CD4-positive, alpha-beta memory T cell (primary cell): ENCODE measurements around the gene CLIP3. TPM values are rescaled to one million over a fixed set of nuclear protein-coding genes. Genes with fewer than 3 reads are reported as not detected.

ENCODE experiments used
- CTCF ChIA-PET: fragments of 350-600 bp; sonication (Branson Sonifier 250); formaldehyde crosslinking; loops from one replicate; lab custom pipeline; 2021; ENCODE audit warnings: inconsistent platforms; ENCODE audit not compliant: partially characterized antibody; lab: Charles Lee
- POLR2A ChIA-PET: fragments of 350-600 bp; sonication (Branson Sonifier 250); formaldehyde crosslinking; loops from one replicate; lab custom pipeline; 2021; ENCODE audit not compliant: partially characterized antibody; lab: Charles Lee
- DNase-seq, 5 donors: peaks; one replicate each; pipeline versions ENCODE4 v3.0.0 to v3.0.0-alpha.2; 2020 to 2022; ENCODE audit warnings: mixed read lengths in 1 of 5
- H3K27ac ChIP-seq: one replicate; pipeline ENCODE4 v1.7.0; 2013; ENCODE audit warnings: low read depth, low read length
- H3K27me3 ChIP-seq: 2 replicates; pipeline ENCODE4 v1.7.0; 2013; ENCODE audit warnings: mild to moderate bottlenecking, low read length, moderate library complexity; ENCODE audit not compliant: insufficient read depth
- H3K36me3 ChIP-seq: 2 replicates; pipeline ENCODE4 v1.7.0; 2013; ENCODE audit warnings: mild to moderate bottlenecking, low read length, moderate library complexity; ENCODE audit not compliant: insufficient read depth
- H3K4me1 ChIP-seq: 2 replicates; pipeline ENCODE4 v1.7.0; 2013; ENCODE audit warnings: mild to moderate bottlenecking, low read length, moderate library complexity; ENCODE audit not compliant: insufficient read depth
- H3K4me3 ChIP-seq, 2 donors: one replicate each; pipeline ENCODE4 v1.7.0; 2013; ENCODE audit warnings: low read length in 2 of 2, mild to moderate bottlenecking in 1 of 2
- H3K9me3 ChIP-seq, 2 donors: one replicate each; pipeline ENCODE4 v1.7.0; 2013; ENCODE audit warnings: low read length in 2 of 2, control low read depth in 1 of 2; ENCODE audit not compliant: control insufficient read depth in 1 of 2
- H3K27ac Mint-ChIP-seq, 7 donors: one replicate each; pipeline ENCODE4 v1.8.0; 2020 to 2021; ENCODE audit warnings: mixed read lengths in 7 of 7, mild to moderate bottlenecking in 6 of 7, inconsistent platforms in 3 of 7, moderate library complexity in 3 of 7
- H3K27me3 Mint-ChIP-seq, 2 donors: one replicate each; pipeline ENCODE4 v1.8.0; 2020 to 2021; ENCODE audit warnings: mixed read lengths in 2 of 2
- H3K36me3 Mint-ChIP-seq, 2 donors: one replicate each; pipeline ENCODE4 v1.8.0; 2020 to 2021; ENCODE audit warnings: mixed read lengths in 2 of 2, inconsistent platforms in 1 of 2, mild to moderate bottlenecking in 1 of 2
- H3K4me1 Mint-ChIP-seq, 4 donors: one replicate each; pipeline ENCODE4 v1.8.0; 2020 to 2021; ENCODE audit warnings: mixed read lengths in 4 of 4, mild to moderate bottlenecking in 1 of 4
- H3K4me3 Mint-ChIP-seq, 8 donors: one replicate each; pipeline ENCODE4 v1.8.0; 2020 to 2021; ENCODE audit warnings: mixed read lengths in 8 of 8, mild to moderate bottlenecking in 7 of 8, moderate library complexity in 6 of 8, inconsistent platforms in 3 of 8
- H3K9me3 Mint-ChIP-seq, 8 donors: one replicate each; pipeline ENCODE4 v1.8.0; 2020 to 2021; ENCODE audit warnings: mixed read lengths in 8 of 8, mild to moderate bottlenecking in 5 of 8, inconsistent platforms in 3 of 8, moderate library complexity in 1 of 8
- intact Hi-C: fragments of 100-400 bp; cut with micrococcal nuclease; formaldehyde crosslinking; loops from one replicate; pipeline ENCODE4 v1.15.1; 2023
- polyA plus RNA-seq, 2 donors: library from polyadenylated mRNA; unstranded; fragments of 300-500 nt; fragmentation: Illumina TruSeq; gene quantifications; one replicate each; pipeline ENCODE4 v1.2.3, GENCODE V29; 2021
- total RNA-seq, 2 experiments: library from RNA; stranded (reverse); gene quantifications; one replicate each; pipeline ENCODE4 v1.2.3, GENCODE V29; 2021

Gene CLIP3
- total and polyA plus RNA-seq, 4 experiments from 2014 or later, result 0.37 to 2.4 (median 2.0) TPM

- intact Hi-C loops, result no loop called here
- DNase-seq, result no peak
- H3K27ac ChIP-seq, result no peak overlapping the region
- H3K27me3 ChIP-seq, result no peaks in the 10 kb centered on the region
- no peaks in the 10 kb centered on the region for H3K36me3 ChIP-seq
- peaks cover 10% of the 10 kb centered on the region for H3K4me1 ChIP-seq
- CTCF ChIA-PET, result interaction anchor here (0.7 kb wide), 1 partner anchor 1282 kb away, joined by 3 read pairs; no protein-coding TSS in a partner anchor
- POLR2A ChIA-PET, result interaction anchor here (0.7 kb wide), 1 partner anchor 24 kb away, joined by 4 read pairs; the partner anchor contains the start of gene THAP8
- no peak overlapping the region for H3K4me3 ChIP-seq
- Mint-ChIP-seq H3K27ac (no peak overlapping the region), H3K9me3 (no peaks in the 10 kb centered on the region), H3K4me1 (peaks cover 10 to 28% (median 19%) of the 10 kb centered on the region in 4 donors), H3K4me3 (no peak overlapping the region), H3K27me3 (peaks cover 0 to 2% of the 10 kb centered on the region in 2 donors), H3K36me3 (peaks cover 14 to 26% of the 10 kb centered on the region in 2 donors)
- H3K9me3 ChIP-seq, result no peaks in the 10 kb centered on the region
These were observed 2.2 kb downstream of the CLIP3 start for GRCh38 chr19:36030264-36031148.

- Mint-ChIP-seq H3K4me3 (no peak overlapping the region), H3K4me1 (peaks cover 0 to 10% (median 5%) of the 10 kb centered on the region in 4 donors), H3K27me3 (peaks cover 0 to 2% of the 10 kb centered on the region in 2 donors), H3K27ac (peak overlapping the region in 1 of 7 donors; percentile 66), H3K9me3 (no peaks in the 10 kb centered on the region), H3K36me3 (peaks cover 19% of the 10 kb centered on the region in 2 donors)
- Histone ChIP-seq H3K9me3 (no peaks in the 10 kb centered on the region), H3K27me3 (no peaks in the 10 kb centered on the region), H3K4me3 (no peak overlapping the region), H3K27ac (no peak overlapping the region), H3K4me1 (no peaks in the 10 kb centered on the region), H3K36me3 (peaks cover 9% of the 10 kb centered on the region)
- ChIA-PET POLR2A (no interaction called here), CTCF (no interaction called here)
- intact Hi-C loops, result no loop called here
- DNase-seq, result no peak
These were observed 4.2 kb downstream of the CLIP3 start for GRCh38 chr19:36028313-36029041.

GRCh38 chr19:36027696-36028095 lies 5.0 kb downstream of the CLIP3 start:
- Mint-ChIP-seq H3K9me3 (no peaks in the 10 kb centered on the region), H3K4me1 (peaks cover 2 to 10% (median 4%) of the 10 kb centered on the region in 4 donors)
- CTCF ChIA-PET, result no interaction called here

GRCh38 chr19:36026091-36026876 lies 6.4 kb downstream of the CLIP3 start:
- POLR2A ChIA-PET, result interaction anchor here (1.1 kb wide), 1 partner anchor 28 kb away, joined by 4 read pairs; the partner anchor contains the start of gene THAP8
- Mint-ChIP-seq H3K4me3 (no peak overlapping the region), H3K4me1 (peaks cover 0 to 2% (median 0%) of the 10 kb centered on the region in 4 donors), H3K27me3 (no peaks in the 10 kb centered on the region), H3K36me3 (peaks cover 22 to 23% of the 10 kb centered on the region in 2 donors), H3K9me3 (no peaks in the 10 kb centered on the region), H3K27ac (no peak overlapping the region)
- Histone ChIP-seq H3K4me1 (no peaks in the 10 kb centered on the region), H3K27me3 (no peaks in the 10 kb centered on the region), H3K4me3 (no peak overlapping the region), H3K9me3 (no peaks in the 10 kb centered on the region), H3K36me3 (peaks cover 14% of the 10 kb centered on the region), H3K27ac (no peak overlapping the region)
- intact Hi-C loops, result no loop called here
- CTCF ChIA-PET, result no interaction called here
- DNase-seq, result no peak

More at GRCh38 chr19:36027696-36028095, 5.0 kb downstream of the CLIP3 start:
- intact Hi-C loops, result no loop called here
- no peaks in the 10 kb centered on the region for H3K4me1 ChIP-seq
- no peaks in the 10 kb centered on the region for H3K27me3 ChIP-seq
- peaks cover 23 to 24% of the 10 kb centered on the region in 2 donors for H3K36me3 Mint-ChIP-seq
- no peak overlapping the region for H3K4me3 ChIP-seq
- peaks cover 0 to 2% of the 10 kb centered on the region in 2 donors for H3K27me3 Mint-ChIP-seq
- no peak overlapping the region for H3K4me3 Mint-ChIP-seq
- POLR2A ChIA-PET, result interaction anchor here (1.1 kb wide), 1 partner anchor 26 kb away, joined by 4 read pairs; the partner anchor contains the start of gene THAP8
- H3K9me3 ChIP-seq, result no peaks in the 10 kb centered on the region
- DNase-seq, result no peak
- no peak overlapping the region for H3K27ac ChIP-seq
- no peak overlapping the region for H3K27ac Mint-ChIP-seq
- peaks cover 14% of the 10 kb centered on the region for H3K36me3 ChIP-seq

GRCh38 chr19:36025541-36025940 lies 7.1 kb downstream of the CLIP3 start:
- CTCF ChIA-PET, result no interaction called here
- no peaks in the 10 kb centered on the region for H3K27me3 ChIP-seq

GRCh38 chr19:36023432-36023831 lies 9.2 kb downstream of the CLIP3 start:
- no peak overlapping the region for H3K4me3 ChIP-seq
- no peaks in the 10 kb centered on the region for H3K9me3 Mint-ChIP-seq
- peak overlapping the region in 1 of 7 donors; percentile 68 for H3K27ac Mint-ChIP-seq
- ChIA-PET POLR2A (no interaction called here), CTCF (no interaction called here)
- H3K27me3 ChIP-seq, result no peaks in the 10 kb centered on the region
- H3K27me3 Mint-ChIP-seq, result no peaks in the 10 kb centered on the region
- no peak overlapping the region for H3K4me3 Mint-ChIP-seq
- peaks cover 0 to 2% (median 0%) of the 10 kb centered on the region in 4 donors for H3K4me1 Mint-ChIP-seq
- no peak for DNase-seq
- H3K4me1 ChIP-seq, result no peaks in the 10 kb centered on the region
- H3K36me3 ChIP-seq, result peaks cover 14% of the 10 kb centered on the region
- intact Hi-C loops, result no loop called here
- no peak overlapping the region for H3K27ac ChIP-seq
- peaks cover 14 to 18% of the 10 kb centered on the region in 2 donors for H3K36me3 Mint-ChIP-seq
- H3K9me3 ChIP-seq, result no peaks in the 10 kb centered on the region

More at GRCh38 chr19:36025541-36025940, 7.1 kb downstream of the CLIP3 start:
- no peaks in the 10 kb centered on the region for H3K4me1 ChIP-seq
- no peak overlapping the region for H3K27ac ChIP-seq
- DNase-seq, result no peak
- peaks cover 20 to 21% of the 10 kb centered on the region in 2 donors for H3K36me3 Mint-ChIP-seq
- no peak overlapping the region for H3K4me3 ChIP-seq
- no peak overlapping the region for H3K27ac Mint-ChIP-seq
- H3K4me3 Mint-ChIP-seq, result no peak overlapping the region
- H3K36me3 ChIP-seq, result peaks cover 14% of the 10 kb centered on the region
- no peaks in the 10 kb centered on the region for H3K27me3 Mint-ChIP-seq
- no peaks in the 10 kb centered on the region for H3K9me3 ChIP-seq
- peaks cover 0 to 2% (median 0%) of the 10 kb centered on the region in 4 donors for H3K4me1 Mint-ChIP-seq
- intact Hi-C loops, result no loop called here
- POLR2A ChIA-PET, result no interaction called here
- no peaks in the 10 kb centered on the region for H3K9me3 Mint-ChIP-seq
